NCI-H1436 (cell line): ENCODE measurements around the gene GRIP1.

ENCODE experiments used
- DNase-seq: peaks from one replicate; lab custom pipeline; 2025; lab: John Stamatoyannopoulos, UW

The GRIP1 gene

DNA sequence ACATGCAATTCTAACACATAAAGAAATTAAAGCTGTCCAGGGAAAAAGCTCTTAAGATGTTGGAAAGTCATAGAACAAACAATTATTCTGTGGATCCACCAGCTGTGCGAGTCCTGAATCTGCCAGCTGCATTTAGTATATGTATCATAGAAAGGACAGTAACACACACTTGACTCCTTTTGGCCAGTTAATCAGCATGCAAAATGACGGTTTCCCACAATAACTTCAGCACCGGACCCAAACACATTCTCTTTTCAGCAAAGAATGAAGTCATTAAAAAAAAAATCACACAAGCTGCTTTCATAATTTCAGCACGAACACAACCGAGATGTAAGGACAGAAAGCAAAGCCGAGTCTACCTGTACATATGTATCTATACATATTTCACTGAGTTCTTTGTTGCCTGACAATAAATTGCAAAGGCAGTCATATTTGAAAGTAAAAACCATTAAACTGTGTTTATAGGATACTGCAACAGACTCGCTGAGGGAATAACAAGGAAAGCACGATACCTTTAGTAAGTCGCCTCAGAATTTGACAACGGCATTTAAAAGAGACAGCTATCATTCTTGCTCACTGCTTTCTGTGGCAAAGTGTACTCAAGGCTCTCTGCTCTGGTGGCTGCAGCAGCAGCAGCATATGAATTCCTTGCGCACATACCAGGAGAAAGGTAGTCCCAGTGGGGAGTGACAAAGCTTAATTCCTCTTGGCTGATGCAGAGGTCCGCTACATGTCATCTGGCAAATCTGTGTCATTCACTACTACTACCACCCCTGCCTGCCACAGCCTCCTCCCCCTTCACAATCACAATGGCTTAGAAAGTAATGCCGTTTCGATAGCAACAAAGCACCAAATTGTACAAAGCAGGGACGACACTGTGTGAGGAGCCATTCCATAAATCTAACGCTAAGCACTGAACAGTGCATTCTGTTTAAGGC lies at the start of gene GRIP1:
GRIP1 (minus strand) TSS at position 739 of the 938 bp plus-strand sequence; CDS start at position 567, 172 bp downstream.
- no peak for DNase-seq

- DNase-seq: no peak
Observed at GRCh38 chr12:66726556-66726955, 47.7 kb upstream of the GRIP1 start.

DNA sequence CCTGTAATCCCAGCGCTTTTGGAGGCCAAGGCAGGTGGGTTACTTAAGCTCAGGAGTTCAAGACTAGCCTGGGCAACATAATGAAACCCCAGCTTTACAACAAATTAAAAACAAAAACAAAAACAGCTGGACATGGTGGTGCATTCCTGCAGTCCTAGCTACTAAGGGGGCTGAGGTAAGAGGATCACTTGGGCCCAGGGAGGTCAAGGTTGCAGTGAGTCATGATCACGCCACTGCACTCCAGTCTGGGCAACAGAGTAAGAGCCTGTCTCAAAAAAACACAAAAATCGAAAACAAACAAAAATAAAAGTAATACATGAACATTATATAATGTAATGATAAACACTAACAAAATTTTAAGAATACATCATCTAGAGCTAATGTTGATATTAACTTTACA lies 46.2 kb upstream of the GRIP1 start:
- no peak for DNase-seq

GRCh38 chr12:66724616-66725015 lies 45.7 kb upstream of the GRIP1 start:
- DNase-seq: no peak

DNA sequence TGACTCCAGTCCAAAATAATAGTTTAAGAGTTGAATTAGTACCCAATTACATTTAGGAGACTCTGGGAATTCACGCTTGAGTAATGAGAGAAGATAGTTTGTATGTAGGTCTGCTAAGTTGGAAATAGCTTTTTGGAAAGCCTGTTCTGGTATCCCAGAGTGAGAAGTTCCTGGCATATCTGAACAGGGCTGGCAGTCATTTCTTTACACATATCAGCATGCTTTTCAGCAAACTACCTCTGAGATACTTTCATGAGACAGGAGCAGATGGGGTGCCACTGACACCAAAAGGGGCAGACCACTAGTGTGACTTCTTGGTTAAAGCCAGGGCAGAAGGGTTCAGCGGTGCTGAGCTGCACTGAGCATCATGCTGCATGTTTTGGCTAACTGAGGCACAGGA lies 45.1 kb upstream of the GRIP1 start:
- no peak for DNase-seq

GRCh38 chr12:66719862-66720261 lies 41.0 kb upstream of the GRIP1 start:
- no peak for DNase-seq

DNA sequence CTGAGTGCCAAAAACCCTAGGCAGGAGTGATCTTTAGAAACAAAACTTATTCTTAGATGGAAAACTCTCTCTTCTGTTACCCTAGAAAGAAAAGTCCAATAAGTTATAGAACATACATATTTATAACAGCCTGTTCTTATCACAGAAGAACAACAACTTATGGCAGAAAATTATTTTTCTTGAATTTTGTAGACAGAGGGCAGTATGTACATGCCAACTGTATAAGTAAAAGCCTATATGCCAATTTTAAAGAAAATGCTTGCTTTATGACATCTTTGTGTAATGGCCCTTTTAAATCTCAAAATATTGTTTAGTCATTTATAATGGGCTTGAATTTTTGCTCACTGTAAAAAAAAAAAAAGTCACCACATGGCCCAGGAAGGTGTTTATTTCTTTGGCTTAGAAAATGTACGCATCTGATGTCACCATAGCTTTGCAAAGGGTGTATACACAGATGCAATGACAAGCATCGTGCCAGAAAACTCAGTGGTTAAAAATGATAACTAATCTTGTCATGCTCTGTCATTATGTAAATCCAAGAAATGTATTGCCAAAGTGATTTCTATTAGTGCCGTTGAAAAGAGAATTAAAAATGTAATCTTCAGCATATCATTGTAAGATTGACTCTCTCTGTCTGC lies 38.3 kb upstream of the GRIP1 start:
- DNase-seq: no peak

GRCh38 chr12:66716522-66716921 lies 37.6 kb upstream of the GRIP1 start:
- no peak for DNase-seq

DNA sequence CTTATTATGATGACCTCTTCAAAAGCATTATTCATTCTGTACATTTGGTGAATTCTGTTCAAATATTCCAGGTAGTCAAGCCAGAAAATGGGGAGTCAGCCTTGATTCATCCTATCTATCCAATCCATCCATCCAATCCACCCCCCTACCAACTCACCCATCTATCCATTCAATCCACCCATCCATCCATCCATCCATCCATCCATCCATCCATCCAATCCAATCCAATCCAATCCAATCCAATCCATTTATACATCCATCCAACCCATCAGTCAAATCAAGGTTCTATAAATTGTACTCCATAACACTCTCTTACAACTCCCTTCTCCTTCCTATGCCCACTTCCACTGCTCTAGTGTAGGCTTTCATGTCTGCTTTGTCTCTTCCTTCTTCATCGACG lies 35.8 kb upstream of the GRIP1 start:
- no peak for DNase-seq

DNA sequence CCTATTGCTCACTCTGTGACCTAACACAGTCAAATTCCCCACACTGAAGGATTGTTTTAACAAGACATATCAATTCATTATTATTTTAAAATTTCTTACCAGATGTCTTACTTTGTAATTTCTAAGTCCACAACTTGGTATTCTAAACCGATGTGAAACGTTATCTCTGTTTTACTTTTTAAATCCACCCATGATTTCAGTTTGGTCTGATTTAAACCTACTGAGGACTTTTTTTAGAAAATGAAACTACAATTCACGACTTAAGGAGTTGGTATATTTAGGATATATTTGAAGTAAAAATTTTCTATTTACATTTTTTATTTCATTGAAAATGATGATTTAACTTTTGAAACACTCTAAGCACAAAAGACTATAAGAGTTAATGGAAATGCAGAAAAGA lies 35.1 kb upstream of the GRIP1 start:
- DNase-seq: no peak

- no peak for DNase-seq
Observed at GRCh38 chr12:66709893-66710292, 31.0 kb upstream of the GRIP1 start.

- no peak for DNase-seq
Observed at GRCh38 chr12:66709457-66709773, 30.5 kb upstream of the GRIP1 start.

DNA sequence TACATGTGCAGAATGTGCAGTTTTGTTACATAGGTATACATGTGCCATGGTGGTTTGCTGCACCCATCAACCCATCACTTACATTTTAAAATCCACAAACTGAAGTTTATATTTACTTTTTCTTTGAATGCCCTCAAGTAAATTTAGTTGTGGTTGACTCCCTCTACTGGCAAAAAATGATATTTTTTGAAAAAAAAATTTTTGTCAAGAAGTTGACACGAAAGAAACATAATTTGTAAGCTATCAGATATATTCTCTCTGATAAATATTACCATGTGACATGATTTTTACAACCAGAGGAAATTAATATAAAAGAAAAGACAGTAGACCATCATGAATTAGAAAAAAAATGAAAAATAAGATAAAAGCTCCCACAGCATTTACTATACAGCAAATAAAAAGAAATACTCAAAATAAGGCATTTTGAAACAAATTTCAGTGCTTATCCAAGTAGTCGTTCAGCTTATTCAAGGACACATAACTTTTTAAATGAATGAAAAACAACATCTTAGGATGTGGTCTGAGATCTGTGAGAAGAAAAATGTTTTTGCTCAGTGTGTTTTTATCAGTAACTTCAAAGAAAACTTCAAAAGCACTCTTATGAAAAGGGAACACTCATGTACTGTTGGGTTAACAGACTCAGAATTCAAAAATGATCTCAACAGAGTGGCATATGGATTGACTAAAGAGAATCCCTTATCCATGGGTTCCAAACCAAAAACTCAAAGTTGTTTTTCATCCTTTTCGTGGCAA lies 30.0 kb upstream of the GRIP1 start:
- no peak for DNase-seq

DNA sequence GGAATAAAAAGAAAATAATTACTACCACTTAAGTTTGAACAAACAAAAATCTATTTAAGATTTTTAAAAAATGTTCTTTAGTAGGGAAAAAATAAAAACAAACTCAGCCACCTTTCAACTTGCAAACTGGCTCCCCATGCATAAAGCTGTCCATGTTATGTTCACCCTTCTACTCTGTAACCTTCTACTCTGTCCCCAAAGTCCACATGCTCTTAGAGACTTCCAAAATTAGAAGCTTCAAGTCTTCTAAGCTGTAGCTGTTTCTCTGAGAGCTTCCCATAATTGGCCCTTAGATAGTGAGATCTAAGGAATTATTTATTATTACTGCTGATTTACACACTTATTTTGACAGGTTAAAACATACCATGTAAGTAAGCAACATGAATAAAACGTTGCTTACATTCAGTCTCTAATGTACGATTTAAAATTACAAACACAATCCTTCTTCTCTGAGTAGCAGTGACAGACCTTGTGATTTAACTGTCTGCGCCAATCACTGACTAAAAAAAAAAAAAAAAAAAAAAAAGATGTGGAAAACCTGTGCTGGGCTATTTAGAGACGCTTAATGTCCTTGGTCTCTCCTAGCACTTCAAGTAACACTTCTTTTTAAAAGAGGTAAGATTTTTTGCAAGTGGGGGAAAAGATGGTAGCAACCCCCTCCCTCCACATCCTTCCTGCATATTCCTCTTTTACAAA lies 28.3 kb upstream of the GRIP1 start:
- no peak for DNase-seq

DNA sequence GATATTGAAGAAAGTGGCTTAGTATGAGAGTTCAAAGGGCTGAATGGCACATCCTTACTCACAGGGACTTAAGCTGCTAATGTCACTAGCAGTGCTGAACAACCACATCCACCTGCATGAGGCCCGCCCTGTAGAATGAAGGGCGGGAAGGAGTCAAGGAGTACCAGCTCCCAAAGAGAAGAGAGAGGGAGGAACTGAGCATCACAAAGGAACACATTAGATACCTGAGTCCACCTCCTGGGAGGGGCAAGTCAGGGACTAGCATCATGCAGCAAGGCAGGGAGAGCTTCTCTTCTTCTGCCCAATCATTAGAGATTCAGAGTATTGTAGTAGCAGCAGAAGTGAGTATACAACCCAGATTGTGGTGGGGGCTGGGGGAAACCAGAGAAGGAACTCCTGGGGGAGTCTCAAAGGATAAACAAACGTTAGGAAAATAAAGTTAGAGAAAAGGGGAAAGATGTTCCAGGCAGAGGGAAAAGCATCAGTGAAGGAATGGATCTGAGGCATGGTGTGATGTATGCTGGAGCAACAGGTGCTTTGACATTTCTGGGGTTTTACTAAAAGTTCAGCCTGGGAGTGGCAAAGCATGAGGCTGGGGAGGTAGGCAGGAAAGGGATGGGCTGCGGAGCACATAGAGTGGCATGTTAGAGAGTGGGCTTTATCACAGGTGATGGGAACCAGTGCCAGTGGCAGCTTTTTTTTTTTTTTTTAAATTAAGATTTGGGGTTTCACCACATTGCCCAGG lies 21.0 kb upstream of the GRIP1 start:
- DNase-seq: no peak

DNA sequence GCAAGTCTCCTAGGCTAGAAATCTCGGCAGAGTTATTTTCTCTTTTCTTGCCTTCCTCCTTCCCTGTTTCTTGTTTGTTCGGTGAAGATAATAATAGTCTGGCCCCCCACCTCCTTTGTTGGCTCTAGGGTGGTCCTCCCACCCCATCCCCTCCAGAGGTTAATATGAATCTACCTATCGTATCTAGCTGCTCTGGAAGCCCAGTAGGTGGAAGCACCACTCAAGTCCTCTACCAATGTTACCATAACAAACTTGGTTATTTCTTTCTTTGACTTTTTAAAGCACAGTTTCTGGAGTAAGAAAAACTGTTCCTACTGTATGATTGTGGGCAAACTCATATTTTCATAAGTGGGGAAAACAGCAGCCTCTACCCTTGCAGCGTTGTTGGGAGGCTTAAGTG lies 19.7 kb upstream of the GRIP1 start:
- no peak for DNase-seq

- DNase-seq: no peak
Observed at GRCh38 chr12:66697404-66697803, 18.5 kb upstream of the GRIP1 start.

DNA sequence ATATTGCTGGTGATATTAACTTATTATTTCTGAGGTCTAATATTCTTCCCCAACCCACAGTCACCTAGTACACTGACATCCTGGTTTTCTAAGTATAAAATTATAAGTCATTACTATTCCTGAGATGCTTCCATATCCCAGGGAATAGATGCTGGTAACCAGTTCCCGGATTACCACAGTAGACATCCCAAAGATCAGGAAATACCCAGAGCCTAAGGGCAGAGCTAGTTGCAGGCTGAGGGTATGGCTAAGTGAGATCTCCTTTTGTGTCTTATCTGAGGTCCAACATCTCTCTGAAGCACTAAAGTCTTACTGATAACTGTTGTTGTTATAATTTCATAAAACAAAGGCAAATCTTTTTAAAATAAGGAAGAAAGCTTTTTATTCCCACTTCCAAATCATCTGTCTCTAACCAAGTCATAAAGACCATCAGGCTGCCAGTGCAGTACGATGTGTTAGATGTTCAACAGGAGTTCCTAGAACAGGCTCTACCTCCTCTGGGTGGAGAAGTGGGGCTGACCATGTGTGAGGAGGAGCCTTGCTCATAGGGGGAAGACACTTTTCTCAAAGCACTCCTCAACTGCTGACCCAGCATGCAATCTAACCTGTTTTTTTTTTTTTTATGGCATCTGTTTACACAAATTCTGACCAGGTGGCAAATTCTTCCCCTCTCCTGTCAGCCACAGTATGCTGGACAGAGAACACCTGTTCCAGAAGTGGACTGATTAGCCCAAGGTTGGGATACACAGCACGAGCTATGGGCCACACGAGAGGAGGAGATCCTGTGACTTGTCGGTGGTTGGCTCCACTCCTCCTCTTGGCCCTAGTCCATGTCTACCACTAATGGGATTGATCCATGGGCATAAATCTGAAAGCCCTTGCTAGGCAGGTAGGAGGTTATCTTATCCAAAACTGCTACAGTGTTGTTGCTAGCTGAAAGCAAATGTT lies 16.1 kb upstream of the GRIP1 start:
- no peak for DNase-seq

DNA sequence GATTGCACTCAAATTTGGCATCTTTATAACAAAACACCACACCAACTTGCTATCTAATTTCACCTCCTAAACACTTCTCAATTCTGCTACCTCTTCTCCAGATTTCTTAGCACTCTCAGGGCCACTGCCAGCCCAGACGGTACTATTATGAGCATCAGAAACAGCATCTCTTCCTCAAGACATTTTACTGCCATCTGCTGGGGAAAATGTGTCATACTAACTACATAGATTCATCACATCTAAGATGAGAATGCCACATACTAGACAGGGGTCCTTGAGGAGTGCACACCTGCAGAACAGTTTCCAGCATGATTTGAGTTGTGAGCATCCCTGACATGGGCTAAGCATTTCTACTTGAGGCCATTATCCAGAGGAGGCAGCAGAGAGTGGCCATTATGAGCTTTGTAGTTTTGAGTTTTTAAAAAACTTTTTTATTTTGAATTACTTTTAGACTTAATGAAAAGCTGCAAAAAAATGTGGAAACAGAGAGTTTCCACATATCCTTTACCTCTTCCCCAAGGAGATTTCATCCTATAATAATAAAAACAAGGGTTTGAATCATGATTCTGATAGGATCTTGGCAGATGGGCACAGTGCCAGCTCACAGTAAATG lies 15.1 kb upstream of the GRIP1 start:
- peak; percentile 66 for DNase-seq

DNA sequence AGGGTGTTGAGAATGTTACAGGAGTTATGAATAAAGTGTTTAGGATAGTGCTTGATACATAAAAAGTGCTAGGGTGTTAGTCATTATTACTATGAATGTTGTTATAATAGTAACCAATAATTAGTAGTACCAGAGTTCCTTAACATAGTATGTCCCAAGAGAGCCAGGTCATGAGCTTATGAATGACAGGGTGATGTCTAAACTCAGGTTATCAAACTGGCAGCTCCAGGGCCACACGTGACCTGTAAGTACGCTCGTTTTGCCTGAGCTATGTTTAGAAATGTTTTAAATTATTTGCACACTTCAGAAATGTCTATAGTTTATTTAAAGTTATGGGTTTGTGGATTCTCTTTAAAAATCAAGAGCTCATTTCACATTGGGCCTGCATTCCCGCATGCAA lies 14.1 kb upstream of the GRIP1 start:
- DNase-seq: no peak
